HG03039 (cell line): ENCODE results near the gene EIF2B4.
"Not testable (repeated sequence)": the region's sequence is repeated elsewhere in the genome, so short reads cannot be mapped to it uniquely, and the experiment has no call there.

ENCODE experiments used
- ATAC-seq: cut with Tn5 transposase; IDR thresholded peaks from one replicate; pipeline ENCODE4 v1.9.1; 2021; ENCODE audit warnings: mild to moderate bottlenecking, moderate library complexity; ENCODE audit not compliant: unreplicated experiment

Gene EIF2B4

DNA sequence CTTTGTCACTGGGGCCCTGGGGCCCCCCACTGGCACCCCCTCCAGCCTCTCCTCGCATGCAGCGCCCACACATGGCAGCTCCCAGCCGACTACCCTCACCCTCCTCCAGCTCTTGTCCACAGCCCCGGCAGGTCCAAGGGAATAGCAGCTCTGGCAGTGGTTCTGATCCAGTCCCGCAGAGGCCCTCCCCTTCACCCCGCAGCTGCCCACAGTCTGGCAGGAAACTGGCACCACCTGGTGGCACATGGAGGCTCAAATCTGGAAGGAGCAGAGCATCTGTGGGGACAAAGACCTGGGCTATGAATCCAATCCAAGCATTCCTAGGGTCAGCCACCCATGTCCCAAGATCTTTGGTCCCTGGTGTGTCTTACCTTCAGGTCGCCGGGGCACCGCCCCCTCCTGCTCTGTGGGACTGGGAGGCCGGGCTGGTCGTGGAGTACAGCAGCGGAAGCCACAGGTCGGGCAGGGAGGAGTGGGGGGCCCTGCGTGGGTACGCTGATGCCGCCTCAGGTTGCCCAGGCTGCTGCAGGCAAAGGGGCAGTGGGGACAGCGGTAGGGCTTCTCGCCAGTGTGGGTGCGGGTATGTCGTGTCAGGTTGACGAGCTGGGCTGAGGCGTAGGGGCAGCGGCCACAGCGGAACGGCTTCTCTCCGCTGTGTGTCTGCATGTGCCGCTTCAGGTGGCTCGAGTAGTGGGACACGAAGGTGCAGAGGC lies 8.1 kb upstream of the EIF2B4 start:
- ATAC-seq: no peak

DNA sequence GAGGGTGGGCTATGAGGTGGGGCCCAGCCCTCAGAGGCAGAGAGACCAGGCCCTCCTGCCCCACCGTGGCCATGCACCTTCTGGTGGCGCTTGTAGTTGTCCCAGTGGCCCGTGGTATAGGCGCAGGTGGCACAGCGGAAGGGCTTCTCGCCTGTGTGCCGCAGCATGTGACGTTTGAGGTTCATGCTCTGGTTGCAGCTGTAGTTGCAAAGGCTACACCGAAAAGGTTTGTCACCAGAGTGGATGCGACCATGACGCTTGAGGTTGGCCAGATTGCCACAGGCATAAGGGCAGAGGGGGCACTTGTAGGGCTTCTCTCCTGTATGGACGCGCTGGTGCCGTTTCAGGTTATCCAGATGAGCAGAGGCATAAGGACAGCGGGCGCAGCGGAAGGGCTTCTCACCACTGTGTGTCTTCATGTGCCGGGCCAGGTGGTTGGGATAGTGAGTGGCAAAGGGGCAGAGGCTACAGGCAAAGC lies 7.5 kb upstream of the EIF2B4 start:
- no peak for ATAC-seq

DNA sequence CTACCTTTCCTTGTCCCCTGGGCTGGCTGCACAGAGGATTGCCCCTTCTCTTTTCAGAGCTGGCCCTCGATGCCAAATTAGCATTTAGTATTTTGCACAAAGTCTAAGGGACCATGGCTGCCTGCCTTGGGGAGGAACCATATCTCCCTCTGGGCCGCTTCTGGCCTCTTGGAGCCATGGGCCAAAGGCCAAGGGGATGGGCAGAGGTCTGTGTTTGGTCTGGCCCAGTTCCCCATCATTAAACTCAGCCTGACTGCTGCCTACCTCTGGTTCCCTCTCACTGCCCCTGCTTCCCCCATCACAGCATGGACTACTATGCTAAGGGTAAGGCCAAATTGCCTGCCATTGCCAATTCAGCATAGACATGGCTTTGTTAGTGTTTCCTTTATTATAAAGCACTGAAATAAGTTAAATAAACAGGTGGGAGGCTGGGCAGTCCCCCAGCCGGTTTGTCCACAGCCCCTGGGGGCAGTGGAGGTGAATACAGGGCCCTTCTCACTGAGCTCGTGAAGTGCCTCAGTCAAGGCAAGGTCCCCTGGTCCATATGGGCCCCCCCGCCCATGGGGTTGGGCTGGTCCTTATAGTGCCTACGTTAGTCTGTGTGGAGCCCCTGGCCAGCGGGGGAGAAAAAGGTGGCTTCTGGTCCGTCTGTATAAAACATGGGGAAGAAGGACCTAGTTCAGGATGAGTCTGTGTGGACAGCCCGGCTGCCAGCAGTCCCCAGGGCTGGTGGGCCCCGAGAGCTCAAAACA lies 6.9 kb upstream of the EIF2B4 start:
- ATAC-seq: no peak

DNA sequence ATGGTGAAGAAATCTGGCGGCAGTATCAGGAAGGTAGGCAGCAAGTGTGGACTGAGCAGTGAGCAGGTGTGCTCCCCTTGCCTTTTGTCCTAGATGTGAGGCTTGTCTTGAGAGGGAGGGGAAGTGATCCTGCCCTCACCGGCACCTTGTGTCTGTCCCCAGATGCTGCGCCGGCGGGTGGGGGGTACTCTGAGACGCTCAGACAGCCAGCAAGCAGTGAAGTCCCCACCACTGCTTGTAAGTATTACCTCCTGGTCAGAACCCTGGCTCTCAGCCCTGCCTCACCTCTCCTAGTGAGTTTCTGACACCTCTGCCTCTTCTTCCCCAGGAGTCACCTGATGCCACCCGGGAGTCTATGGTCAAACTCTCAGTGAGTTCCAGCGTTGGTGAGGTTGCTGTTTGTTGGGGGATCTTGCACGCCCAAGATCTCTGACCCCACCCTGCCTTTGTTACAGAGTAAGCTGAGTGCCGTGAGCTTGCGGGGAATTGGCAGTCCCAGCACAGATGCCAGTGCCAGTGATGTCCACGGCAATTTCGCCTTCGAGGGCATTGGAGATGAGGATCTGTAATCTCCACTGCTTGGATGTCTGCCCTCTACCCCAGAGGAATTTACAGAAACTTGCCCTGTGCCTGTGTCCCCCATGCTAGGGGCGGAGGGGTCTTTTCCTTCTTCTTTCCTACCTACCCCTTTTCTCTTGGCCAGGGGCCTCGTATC lies 6.2 kb upstream of the EIF2B4 start:
- ATAC-seq: no peak

DNA sequence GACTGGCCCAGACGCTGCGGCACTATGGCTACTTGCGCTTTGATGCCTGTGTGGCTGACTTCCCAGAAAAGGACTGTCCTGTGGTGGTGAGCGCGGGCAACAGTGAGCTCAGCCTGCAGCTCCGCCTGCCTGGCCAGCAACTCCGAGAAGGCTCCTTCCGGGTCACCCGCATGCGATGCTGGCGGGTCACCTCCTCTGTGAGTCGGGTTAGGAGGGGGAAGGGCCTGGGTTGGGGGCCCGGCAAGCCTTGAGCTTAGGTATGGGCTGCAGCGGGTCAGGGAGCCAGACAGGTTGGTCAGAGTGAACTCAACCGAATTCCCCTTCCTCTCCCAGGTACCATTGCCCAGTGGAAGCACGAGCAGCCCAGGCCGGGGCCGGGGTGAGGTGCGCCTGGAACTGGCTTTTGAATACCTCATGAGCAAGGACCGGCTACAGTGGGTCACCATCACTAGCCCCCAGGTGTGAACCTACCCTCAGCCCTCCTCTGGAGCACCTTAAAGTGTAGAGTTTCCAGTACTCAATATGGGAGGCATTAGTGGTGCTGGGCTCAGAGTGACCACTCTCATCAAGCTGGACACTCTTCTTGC lies 5.5 kb upstream of the EIF2B4 start:
- no peak for ATAC-seq

DNA sequence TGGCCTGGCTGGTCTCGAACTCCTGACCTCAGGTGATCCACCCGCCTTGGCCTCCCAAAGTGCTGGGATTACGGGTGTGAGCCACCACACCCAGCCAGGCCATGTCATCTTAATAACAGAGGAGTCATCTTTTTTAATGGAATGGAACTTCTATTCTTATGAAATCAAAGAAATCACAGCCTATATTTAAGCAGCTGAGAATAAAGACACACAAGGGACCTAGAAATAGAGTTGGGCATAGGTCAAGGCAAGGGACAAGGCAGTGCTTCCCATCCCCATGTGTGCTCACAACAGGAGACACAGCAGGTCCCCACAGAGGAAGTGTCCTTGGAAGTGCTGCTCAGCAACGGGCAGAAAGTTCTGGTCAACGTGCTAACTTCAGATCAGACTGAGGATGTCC lies 3.4 kb upstream of the EIF2B4 start:
- no peak for ATAC-seq

GRCh38 chr2:27372937-27373336 lies 2.8 kb upstream of the EIF2B4 start:
- no peak for ATAC-seq

- peak; percentile 10 for ATAC-seq
Observed at GRCh38 chr2:27370816-27371620, 880 bp upstream of the EIF2B4 start.

GRCh38 chr2:27369471-27370025 lies 590 bp downstream of the EIF2B4 start:
- peak; percentile 9 for ATAC-seq

- ATAC-seq: no peak
Observed at GRCh38 chr2:27363933-27364332, 6.2 kb downstream of the EIF2B4 start.

DNA sequence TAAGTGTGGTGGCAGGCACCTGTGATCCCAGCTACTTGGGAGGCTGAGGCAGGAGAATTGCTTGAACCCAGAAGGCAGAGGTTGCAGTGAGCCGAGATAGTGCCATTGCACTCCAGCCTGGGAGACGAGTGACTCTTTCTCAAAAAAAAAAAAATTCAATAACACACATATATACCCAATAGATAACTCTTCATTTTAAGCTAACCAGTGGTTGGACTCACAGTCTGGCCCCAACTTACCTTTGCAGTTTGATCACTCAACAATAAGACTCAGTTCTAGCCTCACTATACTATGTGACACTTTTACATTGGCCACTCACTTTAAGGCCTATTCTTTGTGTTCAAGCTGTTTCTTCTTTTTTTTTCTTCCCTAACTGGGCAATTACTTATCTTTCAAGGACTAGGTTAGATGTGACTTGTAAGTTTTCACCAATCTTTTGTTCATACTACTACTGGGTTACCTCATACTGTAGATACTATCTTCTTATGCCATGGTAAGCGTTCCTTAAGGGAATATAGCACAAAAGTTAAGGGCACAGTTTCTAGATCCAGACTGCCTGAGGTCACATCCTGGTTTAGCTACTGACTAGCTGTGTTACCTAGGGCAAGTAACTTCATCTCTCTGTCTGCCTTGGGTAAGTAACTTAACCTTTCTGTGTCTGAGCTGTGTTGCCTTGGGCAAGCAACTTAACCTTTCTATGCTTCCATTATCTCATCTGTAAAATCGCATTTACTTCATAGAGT lies 7.3 kb downstream of the EIF2B4 start:
- ATAC-seq: no peak

DNA sequence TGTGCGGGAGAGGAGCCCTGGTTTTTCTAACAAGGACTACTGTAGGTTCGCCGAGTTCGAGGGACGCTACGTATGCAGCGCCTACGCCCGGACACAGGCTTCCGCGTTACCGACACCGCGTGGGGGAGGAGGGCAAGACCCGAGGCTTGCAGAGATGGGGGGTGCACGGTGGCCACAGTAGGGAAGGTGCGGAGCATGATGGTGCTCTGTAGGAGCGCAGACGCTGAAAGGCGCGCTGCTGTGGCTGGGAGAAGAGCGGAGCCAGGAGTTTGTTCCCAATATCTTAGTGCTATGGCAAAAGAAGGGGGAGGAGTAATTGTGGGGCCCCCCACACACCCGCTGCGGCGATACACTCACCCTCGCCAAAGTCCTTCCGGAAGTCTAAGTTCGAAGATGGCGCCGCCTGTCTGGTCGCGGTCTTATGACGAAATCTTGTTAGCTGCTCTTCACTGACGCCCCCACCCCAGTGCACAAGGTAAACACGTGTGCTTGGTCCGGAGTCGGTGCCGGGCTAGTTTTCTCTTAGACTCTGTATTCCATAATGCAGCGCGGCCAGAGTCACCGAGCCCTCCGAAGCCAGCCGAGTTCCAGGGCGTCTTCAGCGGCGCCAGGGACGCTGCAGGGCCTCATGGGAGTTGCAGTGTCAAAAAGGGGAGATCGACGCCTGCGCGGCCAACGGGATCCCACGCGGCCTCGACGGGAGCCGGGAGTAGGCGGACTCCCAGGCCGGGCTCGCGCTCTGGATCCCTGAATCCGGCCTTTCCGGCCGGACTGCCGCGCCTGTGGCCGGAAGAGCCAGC lies 13.6 kb downstream of the EIF2B4 start, which contains the start of gene GTF3C2:
Gene GTF3C2 (minus strand): TSS at position 383 of the 800 bp plus-strand sequence. CDS start 13,210 bp downstream, outside the sequence.
- peak; percentile 72 for ATAC-seq

DNA sequence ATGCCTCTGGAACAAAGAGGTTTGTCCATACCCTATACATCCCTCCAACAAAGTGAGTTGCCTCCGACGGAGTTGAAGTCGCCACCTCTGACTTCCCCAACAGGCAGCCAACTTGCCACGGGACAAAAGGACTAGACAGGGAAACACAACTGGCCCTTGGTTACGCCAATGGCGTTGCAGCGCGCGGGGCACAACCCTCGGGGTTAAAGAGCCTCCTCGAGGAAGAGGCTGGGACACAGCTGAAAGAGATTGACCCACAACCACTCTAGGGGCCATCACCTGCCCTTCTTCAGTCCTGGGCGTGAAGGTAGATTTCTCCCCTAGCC lies 14.1 kb downstream of the EIF2B4 start:
- peak; percentile 20 for ATAC-seq

DNA sequence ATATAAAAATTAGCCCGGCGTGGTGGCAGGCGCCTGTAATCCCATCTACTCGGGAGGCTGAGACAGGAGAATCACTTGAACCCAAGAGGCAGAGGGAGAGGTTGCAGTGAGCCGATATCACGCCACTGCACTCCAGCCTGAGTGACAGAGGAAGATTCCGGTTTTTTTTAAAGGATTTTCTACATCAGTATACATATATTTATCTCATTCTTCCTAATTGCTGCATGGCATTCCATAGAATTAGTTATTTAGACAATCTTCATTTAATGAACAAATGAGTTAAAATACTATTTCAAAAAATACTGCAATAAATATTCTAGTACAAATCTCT lies 15.6 kb downstream of the EIF2B4 start:
- no peak for ATAC-seq

GRCh38 chr2:27353762-27354596 lies 16.2 kb downstream of the EIF2B4 start:
- ATAC-seq: no peak

- not testable (repeated sequence) for ATAC-seq
Observed at GRCh38 chr2:27353386-27353761, 16.8 kb downstream of the EIF2B4 start.

- no peak for ATAC-seq
Observed at GRCh38 chr2:27351802-27352598, 18.1 kb downstream of the EIF2B4 start.
